Chondrocyte (in vitro differentiated cells): Measurements from ENCODE around the gene ZNHIT2. TPM values are rescaled to one million over a fixed set of nuclear protein-coding genes. Genes with fewer than 3 reads are reported as not detected.
A peak's percentile ranks its signal among the peaks of the same experiment; 100 is the strongest.

Experiments
- DNase-seq: peaks from one replicate; pipeline ENCODE4 v3.0.0; 2021; ENCODE audit warnings: mixed read lengths, low spot score
- H3K27ac Mint-ChIP-seq: one replicate; pipeline ENCODE4 v1.8.0; 2021; ENCODE audit warnings: mild to moderate bottlenecking, moderate library complexity, mixed read lengths; ENCODE audit not compliant: unreplicated experiment
- H3K27me3 Mint-ChIP-seq: 2 replicates; pipeline ENCODE4 v1.8.0; 2021; ENCODE audit warnings: low read depth, mixed read lengths
- H3K36me3 Mint-ChIP-seq: 2 replicates; pipeline ENCODE4 v1.8.0; 2021; ENCODE audit warnings: low read depth, mixed read lengths
- H3K4me1 Mint-ChIP-seq: 2 replicates; pipeline ENCODE4 v1.8.0; 2021; ENCODE audit warnings: low read depth, mild to moderate bottlenecking, mixed read lengths
- H3K4me3 Mint-ChIP-seq: one replicate; pipeline ENCODE4 v1.8.0; 2021; ENCODE audit warnings: mild to moderate bottlenecking, moderate library complexity, mixed read lengths; ENCODE audit not compliant: unreplicated experiment
- H3K9me3 Mint-ChIP-seq: 2 replicates; pipeline ENCODE4 v1.8.0; 2021; ENCODE audit warnings: low read depth, mixed read lengths
- total RNA-seq: library from RNA; stranded (reverse); gene quantifications from 3 replicates; pipeline ENCODE4 v1.2.1, GENCODE V29; 2021
- TF ChIP-seq, protein P1 (sequence below): fragments of 200-600 bp; sonication (generic); IDR thresholded peaks from 2 replicates; pipeline ENCODE4 v1.5.0; 2021; ENCODE audit warnings: antibody characterized with exemption, mild to moderate bottlenecking, moderate library complexity

Gene ZNHIT2
- total RNA-seq, 1 donor from 2014 or later = 7.9 TPM

DNA sequence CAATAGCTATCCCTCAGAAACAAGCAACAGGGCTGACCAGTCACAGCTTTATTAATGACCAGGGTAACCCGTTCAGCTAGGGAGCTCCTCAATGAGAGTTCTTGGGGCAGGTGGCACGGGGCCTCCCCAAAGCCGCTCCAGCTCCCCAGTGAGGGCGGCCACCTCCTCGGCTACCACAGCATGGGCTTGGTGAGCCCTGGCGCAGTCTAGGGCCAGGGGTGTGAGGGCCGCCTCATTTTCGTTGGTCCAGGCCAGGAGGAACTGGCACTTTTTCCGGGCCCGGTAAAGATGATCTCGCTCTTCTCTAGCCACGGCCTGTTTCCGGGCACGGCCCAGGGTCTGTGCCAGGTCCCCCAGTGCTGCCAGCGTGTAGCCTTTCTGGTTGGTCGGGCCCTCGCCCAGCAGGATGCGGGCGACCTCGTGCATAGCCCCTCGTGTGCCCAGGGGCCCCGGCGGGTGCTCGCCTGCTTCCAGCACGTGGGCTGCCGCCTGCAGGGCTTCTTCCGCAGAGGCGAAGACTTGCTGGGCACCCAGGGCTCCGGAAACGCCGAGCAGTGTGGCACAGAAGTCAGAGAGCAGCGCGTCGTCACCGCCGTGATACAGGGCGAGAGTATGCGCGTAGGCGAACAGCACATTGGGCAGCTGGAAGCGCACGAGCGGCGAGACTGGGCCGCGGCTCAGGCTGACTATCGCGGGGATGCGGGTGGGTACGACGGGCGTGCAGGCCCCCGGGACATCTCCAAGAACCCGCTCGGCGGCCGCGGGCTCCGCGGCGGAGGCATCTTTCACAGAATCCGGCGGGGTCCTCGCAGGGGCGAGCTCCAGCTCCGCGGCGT, 913 bp downstream of the ZNHIT2 start:
- Mint-ChIP-seq H3K4me1 (peaks cover 45% of the 10 kb centered on the region), H3K4me3 (peak overlapping the region; percentile 84), H3K27ac (peak overlapping the region; percentile 83), H3K9me3 (no peaks in the 10 kb centered on the region), H3K27me3 (no peaks in the 10 kb centered on the region), H3K36me3 (peaks cover 8% of the 10 kb centered on the region)
- DNase-seq = peak; percentile 91
- TF ChIP-seq, protein P1, sequence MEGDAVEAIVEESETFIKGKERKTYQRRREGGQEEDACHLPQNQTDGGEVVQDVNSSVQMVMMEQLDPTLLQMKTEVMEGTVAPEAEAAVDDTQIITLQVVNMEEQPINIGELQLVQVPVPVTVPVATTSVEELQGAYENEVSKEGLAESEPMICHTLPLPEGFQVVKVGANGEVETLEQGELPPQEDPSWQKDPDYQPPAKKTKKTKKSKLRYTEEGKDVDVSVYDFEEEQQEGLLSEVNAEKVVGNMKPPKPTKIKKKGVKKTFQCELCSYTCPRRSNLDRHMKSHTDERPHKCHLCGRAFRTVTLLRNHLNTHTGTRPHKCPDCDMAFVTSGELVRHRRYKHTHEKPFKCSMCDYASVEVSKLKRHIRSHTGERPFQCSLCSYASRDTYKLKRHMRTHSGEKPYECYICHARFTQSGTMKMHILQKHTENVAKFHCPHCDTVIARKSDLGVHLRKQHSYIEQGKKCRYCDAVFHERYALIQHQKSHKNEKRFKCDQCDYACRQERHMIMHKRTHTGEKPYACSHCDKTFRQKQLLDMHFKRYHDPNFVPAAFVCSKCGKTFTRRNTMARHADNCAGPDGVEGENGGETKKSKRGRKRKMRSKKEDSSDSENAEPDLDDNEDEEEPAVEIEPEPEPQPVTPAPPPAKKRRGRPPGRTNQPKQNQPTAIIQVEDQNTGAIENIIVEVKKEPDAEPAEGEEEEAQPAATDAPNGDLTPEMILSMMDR = no peak

- peaks cover 5% of the 10 kb centered on the region for H3K36me3 Mint-ChIP-seq
- no peaks in the 10 kb centered on the region for H3K27me3 Mint-ChIP-seq
- no peaks in the 10 kb centered on the region for H3K9me3 Mint-ChIP-seq
- H3K27ac Mint-ChIP-seq = peak overlapping the region; percentile 36
- H3K4me3 Mint-ChIP-seq = peak overlapping the region; percentile 12
- peaks cover 40% of the 10 kb centered on the region for H3K4me1 Mint-ChIP-seq
- DNase-seq = no peak
- TF ChIP-seq, protein P1 = no peak
Observed at GRCh38 chr11:65115361-65116082, 2.0 kb downstream of the ZNHIT2 start.

DNA sequence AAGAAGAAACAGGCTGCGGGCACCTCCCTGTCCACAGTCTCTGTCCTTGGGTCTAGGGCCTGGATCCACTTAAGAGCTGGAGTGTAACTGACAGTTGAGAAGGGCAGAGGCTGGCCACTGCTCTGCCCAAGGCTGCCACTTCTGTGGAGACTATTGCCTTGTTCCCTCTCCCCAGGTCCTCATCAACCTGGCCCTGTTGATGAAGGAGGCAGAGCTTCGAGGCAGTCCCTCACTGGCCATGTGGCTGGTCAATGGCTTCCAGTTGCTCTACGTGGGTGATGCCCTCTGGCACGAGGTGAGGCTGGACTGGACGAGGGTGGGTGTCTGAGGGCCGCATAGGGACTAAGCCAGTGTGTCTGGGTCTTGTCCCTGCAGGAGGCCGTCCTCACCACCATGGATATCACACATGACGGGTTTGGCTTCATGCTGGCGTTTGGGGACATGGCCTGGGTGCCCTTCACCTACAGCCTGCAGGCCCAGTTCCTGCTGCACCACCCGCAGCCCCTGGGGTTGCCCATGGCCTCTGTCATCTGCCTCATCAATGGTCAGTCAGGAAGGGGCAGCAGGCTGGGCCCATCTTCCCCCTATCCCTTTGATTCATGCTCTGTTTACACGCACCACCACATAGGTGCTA, 2.8 kb downstream of the ZNHIT2 start:
- no peak overlapping the region for H3K4me3 Mint-ChIP-seq
- no peaks in the 10 kb centered on the region for H3K27me3 Mint-ChIP-seq
- no peak overlapping the region for H3K27ac Mint-ChIP-seq
- no peaks in the 10 kb centered on the region for H3K9me3 Mint-ChIP-seq
- no peak for DNase-seq
- TF ChIP-seq, protein P1 = no peak
- H3K36me3 Mint-ChIP-seq = peaks cover 5% of the 10 kb centered on the region
- H3K4me1 Mint-ChIP-seq = peaks cover 36% of the 10 kb centered on the region

DNA sequence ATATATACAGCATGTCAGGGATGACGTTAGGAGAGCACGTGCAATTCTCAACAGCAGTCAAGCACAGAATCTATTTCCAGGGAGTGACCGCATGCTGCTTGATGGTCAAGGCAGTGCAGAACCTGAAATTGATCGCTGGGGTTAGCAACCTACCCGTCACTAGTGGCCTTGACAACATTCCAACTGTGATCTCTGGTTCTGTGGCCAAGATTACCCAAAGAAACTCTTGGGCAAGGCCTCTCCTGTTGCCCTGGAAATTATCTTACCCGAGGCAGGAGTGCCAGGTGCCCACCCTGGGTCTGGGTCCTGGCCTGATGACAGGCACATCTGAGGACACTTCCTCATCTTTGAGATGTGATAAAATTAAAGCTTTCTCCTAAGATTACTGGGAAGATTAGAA, 3.7 kb downstream of the ZNHIT2 start:
- peaks cover 5% of the 10 kb centered on the region for H3K36me3 Mint-ChIP-seq
- no peaks in the 10 kb centered on the region for H3K27me3 Mint-ChIP-seq
- H3K27ac Mint-ChIP-seq = peak overlapping the region; percentile 9
- no peak overlapping the region for H3K4me3 Mint-ChIP-seq
- peaks cover 36% of the 10 kb centered on the region for H3K4me1 Mint-ChIP-seq
- TF ChIP-seq, protein P1 = no peak
- no peak for DNase-seq
- no peaks in the 10 kb centered on the region for H3K9me3 Mint-ChIP-seq

- no peaks in the 10 kb centered on the region for H3K27me3 Mint-ChIP-seq
- H3K9me3 Mint-ChIP-seq = no peaks in the 10 kb centered on the region
- TF ChIP-seq, protein P1 = no peak
- H3K36me3 Mint-ChIP-seq = peaks cover 3% of the 10 kb centered on the region
- no peak for DNase-seq
- H3K27ac Mint-ChIP-seq = no peak overlapping the region
- H3K4me1 Mint-ChIP-seq = peaks cover 36% of the 10 kb centered on the region
- H3K4me3 Mint-ChIP-seq = peak overlapping the region; percentile 86
Observed at GRCh38 chr11:65113361-65113756, 4.1 kb downstream of the ZNHIT2 start.
